ENCODE data around the gene ARHGEF10L.

The ARHGEF10L gene

GRCh38 chr1:17640975-17641374 is 101.5 kb downstream of the ARHGEF10L start:
- TF ChIP-seq, protein P1, sequence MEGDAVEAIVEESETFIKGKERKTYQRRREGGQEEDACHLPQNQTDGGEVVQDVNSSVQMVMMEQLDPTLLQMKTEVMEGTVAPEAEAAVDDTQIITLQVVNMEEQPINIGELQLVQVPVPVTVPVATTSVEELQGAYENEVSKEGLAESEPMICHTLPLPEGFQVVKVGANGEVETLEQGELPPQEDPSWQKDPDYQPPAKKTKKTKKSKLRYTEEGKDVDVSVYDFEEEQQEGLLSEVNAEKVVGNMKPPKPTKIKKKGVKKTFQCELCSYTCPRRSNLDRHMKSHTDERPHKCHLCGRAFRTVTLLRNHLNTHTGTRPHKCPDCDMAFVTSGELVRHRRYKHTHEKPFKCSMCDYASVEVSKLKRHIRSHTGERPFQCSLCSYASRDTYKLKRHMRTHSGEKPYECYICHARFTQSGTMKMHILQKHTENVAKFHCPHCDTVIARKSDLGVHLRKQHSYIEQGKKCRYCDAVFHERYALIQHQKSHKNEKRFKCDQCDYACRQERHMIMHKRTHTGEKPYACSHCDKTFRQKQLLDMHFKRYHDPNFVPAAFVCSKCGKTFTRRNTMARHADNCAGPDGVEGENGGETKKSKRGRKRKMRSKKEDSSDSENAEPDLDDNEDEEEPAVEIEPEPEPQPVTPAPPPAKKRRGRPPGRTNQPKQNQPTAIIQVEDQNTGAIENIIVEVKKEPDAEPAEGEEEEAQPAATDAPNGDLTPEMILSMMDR (conservative IDR thresholded peaks at IDR 0.05; ENCODE audit: low read depth, low read length): no peak
- DNase-seq (ENCODE audit: low read depth): no peak
- no peak overlapping the region for H3K4me3 ChIP-seq (ENCODE audit: low read depth, low read length)

DNA sequence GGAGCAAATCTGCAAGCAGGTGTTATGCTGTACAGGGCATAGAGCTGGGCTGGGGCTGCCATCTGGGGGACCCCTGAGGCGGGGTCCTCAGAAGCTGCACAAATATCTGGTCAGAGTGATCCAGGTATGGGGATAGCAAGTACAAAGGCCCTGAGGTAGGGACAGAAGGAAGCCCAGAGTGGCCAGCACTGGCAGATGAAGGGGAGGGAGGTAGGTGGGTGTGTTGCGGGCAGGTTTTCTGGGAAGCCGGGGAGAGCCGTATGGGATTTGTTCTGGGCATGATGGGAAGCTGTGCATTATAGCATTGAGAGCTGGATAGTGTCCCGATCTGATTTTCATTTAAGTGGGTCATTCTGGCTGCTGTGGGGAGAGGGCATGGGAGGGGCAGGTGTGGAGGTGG is 102.7 kb downstream of the ARHGEF10L start:
- DNase-seq (ENCODE audit: low read depth): no peak
- TF ChIP-seq, protein P1 (conservative IDR thresholded peaks at IDR 0.05; ENCODE audit: low read depth, low read length): no peak
- H3K4me3 ChIP-seq (ENCODE audit: low read depth, low read length): no peak overlapping the region

- DNase-seq (ENCODE audit: low read depth): no peak
- no peak overlapping the region for H3K4me3 ChIP-seq (ENCODE audit: low read depth, low read length)
- TF ChIP-seq, protein P1 (conservative IDR thresholded peaks at IDR 0.05; ENCODE audit: low read depth, low read length): no peak
Observed at GRCh38 chr1:17642943-17643342, 103.4 kb downstream of the ARHGEF10L start.

DNA sequence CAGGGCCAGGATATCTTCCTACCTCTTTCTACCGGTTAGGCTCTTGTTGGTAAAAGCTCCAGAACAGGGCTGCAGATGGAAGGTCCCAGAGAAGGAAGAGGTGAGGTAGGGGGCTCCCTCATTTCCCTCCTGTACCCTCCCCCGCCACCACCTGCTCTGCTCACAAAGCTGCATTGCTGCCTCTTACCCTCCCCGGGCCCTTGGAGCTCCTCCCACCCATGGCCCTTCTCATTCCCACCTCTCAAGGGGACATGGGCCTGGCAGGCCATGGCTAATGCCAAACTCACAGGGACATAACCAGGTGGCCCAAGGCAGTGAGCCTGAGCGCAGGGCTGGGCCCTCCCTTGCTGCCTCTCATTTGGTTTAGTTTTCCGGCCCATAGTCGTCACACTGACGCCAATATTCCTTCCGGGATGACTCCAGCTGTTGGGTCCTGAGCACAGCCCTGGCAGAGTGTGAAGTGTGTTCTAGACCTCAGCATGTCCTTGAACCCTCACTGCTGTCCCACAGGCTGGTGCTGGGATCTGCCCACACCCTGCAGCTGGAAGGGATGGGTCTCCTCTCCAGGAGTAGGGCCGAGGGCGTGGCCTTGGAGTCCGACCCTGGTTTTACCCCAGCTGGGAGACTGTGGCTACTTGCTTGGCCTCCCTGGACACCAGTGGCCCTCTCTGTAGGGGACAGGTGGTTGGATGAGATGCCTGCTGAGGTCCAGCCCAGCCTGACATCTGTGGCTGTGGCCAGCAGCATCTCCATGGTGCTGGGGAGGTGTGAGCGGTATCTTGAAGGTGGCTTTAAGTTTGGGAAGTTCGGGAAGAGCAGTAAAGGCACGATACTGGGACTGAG is 104.6 kb downstream of the ARHGEF10L start:
- H3K4me3 ChIP-seq (ENCODE audit: low read depth, low read length): no peak overlapping the region
- TF ChIP-seq, protein P1 (conservative IDR thresholded peaks at IDR 0.05; ENCODE audit: low read depth, low read length): no peak
- DNase-seq (ENCODE audit: low read depth): no peak

GRCh38 chr1:17645068-17645911 is 105.8 kb downstream of the ARHGEF10L start:
- TF ChIP-seq, protein P1 (conservative IDR thresholded peaks at IDR 0.05; ENCODE audit: low read depth, low read length): no peak
- no peak for DNase-seq (ENCODE audit: low read depth)
- H3K4me3 ChIP-seq (ENCODE audit: low read depth, low read length): no peak overlapping the region

DNA sequence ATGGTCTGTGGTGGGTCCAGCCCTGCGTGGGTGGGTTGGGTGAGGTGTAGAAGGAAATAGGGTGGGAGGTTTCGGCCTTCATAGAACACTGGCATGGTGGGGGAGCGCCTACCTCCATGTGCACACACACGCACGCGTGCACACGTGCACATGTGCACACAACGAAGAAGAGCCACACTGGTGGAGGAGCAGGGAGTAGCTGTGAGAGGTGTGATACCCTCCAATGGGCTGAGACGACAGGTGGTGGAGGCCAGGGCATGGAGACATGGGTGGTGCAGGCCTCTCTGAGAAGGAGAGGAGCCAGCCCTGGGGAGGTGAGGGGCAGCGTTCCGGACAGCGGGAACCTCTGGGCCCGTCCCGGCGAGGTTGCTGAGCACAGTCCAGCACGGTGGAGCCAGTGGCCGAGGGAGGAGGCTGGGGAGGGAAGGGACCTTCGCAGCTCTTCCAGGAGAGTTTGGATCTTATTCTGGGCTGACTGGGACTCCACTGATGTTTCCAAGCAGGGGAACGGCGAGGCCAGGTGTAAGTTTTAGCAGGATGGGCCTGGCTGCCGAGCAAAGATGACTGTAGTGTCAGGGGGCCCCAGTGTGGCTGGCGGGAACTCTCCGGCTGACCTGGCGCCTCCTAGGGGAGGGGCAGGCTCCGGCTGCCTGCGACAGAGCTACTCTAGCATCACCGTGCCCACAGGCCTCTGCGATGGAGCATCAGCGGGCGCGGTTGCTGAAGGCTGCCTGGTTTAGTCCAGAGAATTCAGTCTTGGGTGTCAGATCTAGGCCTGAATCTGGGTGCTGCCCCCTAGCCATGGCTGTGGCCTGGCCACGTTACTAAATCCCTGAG is 107.2 kb downstream of the ARHGEF10L start:
- TF ChIP-seq, protein P1 (conservative IDR thresholded peaks at IDR 0.05; ENCODE audit: low read depth, low read length): peak; percentile 3
- no peak overlapping the region for H3K4me3 ChIP-seq (ENCODE audit: low read depth, low read length)
- DNase-seq (ENCODE audit: low read depth): no peak

Measured in choroid plexus epithelial cell (primary cell).